ENCODE results near the gene CCDC137.

The CCDC137 gene

DNA sequence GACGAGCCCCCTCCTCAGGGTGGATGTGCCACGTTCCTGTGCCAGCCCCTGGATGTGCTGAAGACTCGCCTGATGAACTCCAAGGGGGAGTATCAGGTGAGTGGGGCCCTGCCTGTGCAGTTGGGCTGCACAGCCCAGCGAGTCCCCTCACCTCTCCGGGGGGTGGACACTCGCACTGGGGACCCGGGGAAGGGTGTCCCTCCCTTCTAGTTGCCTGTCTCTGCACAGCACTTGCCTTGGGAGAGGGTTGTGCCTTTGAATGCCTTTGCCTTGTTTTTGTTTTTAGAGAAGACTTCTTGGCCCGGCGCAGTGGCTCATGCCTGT lies 51.2 kb downstream of the CCDC137 start:
- DNase-seq: no peak

DNA sequence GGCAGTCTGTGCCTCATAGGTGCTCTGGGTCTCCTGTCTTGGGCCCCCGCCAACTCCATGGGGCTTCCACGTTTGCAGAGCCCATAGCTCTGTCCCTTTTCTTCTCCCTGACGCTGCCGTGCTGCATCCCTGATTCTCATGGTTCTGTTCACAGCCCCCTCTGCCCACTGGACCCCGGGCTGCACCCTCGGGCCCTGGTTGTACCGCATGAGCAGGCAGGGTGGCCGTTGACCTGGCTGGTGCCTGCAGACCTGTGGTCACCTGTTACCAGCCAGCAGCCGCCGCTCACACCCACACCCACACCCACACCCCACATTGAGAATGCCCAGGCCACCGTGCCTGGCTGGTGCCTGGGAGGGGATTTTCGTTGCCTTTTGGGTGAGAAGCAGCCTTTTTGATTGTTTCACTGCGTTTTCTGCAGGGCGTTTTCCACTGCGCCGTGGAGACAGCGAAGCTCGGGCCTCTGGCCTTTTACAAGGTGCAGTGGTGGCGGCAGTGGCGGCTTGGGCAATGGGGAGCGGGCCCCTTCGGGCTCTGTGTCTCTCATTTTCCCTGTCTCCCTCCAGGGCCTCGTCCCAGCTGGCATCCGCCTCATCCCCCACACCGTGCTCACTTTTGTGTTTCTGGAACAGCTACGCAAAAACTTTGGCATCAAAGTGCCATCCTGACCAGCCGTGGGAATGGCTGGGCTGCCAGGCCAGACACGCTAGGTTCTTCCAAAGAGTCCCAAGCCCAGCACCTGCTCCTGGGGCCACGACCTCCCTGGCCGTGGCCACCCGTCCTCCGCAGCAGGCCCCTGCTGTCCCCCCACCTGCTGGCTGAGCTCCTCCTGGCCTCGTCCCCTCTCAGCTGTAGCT lies 53.1 kb downstream of the CCDC137 start:
- no peak for DNase-seq

DNA sequence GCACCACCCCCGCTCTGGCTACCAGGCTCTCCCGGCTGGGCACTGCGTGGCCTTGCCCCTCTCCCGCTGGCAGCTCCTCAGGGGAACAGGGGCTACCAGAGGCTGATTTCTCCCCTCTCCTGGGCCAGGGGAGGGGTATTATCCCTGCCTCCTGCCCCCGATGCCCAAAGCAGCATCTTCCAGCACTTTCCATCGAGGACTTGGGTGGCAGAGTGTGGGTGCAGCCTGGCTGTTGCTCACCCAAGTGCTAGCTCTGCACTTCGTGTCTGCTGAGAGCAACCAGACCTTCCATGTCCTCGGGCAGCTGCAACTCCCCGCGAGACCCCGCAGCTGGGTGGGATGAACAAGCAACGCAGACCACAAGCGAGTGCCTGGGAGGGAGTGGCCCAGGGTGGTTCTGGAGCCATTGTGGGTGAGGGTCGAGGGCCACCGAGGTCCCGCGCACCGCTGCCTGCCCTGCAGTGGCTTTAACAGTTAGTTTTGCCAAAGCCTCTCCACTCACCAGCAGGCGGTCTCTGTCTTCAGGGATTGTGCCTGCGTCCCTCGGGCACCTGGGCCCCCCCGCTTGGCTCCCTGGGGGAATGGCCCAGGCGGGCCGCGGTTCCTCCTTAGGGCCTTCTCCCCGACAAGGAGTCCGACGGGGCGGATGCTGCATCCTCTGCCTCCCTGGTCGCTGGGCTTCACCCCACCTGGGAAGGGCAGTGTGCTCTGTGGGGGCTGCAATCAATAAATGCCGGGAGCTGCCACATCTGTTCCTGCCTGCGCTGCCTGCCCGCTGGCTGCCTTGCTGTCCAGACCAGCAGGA lies 53.9 kb downstream of the CCDC137 start:
- no peak for DNase-seq

DNA sequence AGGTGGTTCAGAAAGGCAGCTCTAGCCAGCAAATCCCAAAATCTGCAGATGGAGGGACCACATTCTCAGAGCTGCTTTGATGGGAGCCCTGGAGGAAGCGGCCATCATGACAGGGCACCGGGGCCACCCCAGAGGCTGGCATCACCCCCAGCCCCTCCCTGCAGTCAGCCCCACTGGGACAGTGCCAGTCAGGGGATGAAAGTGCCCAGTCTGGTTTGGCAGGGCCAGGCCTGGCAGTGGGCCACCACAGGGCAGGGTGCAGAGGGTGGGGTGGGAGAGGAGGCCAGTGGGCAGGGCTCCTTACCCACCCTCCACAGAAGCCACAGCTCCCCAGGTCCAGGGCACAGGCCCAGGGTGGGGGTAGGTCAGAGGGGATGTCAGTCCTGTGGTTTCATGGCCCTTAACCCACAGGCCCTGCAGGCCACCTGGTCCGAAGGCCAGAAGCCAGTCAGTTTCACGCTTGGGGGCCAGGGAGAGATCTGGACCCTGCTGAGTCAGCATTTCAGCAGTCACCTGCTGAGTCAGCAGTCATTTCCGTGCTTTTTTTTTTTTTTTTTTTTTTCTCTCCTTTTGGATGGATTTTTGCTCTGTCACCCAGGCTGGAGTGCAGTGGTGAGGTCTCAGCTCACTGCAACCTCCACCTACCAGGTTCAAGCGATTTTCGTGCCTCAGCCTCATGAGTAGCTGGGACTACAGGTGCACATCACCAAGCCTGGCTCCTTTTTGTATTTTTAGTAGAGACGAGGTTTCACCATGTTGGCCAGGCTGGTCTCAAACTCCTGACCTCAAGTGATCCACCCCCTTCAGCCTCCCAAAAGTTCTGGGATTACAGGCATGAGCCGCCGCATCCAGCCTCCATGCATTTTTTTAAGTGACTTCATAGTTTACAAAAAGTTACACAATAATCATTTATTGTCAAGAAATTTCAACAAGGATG lies 55.9 kb downstream of the CCDC137 start:
- no peak for DNase-seq

Measured in CD4-positive, alpha-beta T cell treated with Interleukin-6 for 4 hours (primary cell).